Adrenal gland (tissue), 12 donors: Measurements from ENCODE around the gene ELK4. TPM values are rescaled to one million over a fixed set of nuclear protein-coding genes. Genes with fewer than 3 reads are reported as not detected.

ENCODE experiments used
- DNase-seq, 7 donors: peaks; one replicate each; pipeline ENCODE4 v3.0.0-alpha.2; 2019 to 2020
- H3K27ac ChIP-seq, 5 donors: fragments of 200-600 bp; sonication (generic) in 4 of 5; 1 replicate in 3 of 5; 2 replicates in 2 of 5; pipeline versions ENCODE4 v1.5.1 to v1.8.0; 2016 to 2020; ENCODE audit warnings: mild to moderate bottlenecking in 1 of 5
- H3K27me3 ChIP-seq: fragments of 200-600 bp; 2 replicates; pipeline ENCODE4 v1.8.0; 2021
- H3K36me3 ChIP-seq, 2 donors: fragments of 200-600 bp; replicated peaks in 1 of 2; 1 replicate in 1 of 2; 2 replicates in 1 of 2; pipeline versions ENCODE4 v1.5.1 to v1.8.0; 2018 to 2022
- H3K4me1 ChIP-seq, 2 donors: fragments of 200-600 bp; replicated peaks in 1 of 2; 1 replicate in 1 of 2; 2 replicates in 1 of 2; pipeline versions ENCODE4 v1.5.1 to v1.8.0; 2018 to 2021
- H3K4me3 ChIP-seq, 4 donors: fragments of 200-600 bp; sonication (generic) in 3 of 4; one replicate each; pipeline ENCODE4 v1.5.1; 2016 to 2018
- H3K9me3 ChIP-seq, 3 donors: fragments of 200-600 bp; sonication (generic) in 1 of 3; replicated peaks in 1 of 3; 1 replicate in 2 of 3; 2 replicates in 1 of 3; pipeline versions ENCODE4 v1.5.1 to v1.8.0; 2016 to 2021
- CTCF ChIP-seq, 6 experiments: fragments of 450-650 bp in 4 of 6; fragments of 200-600 bp in 2 of 6; sonication (generic) in 1 of 6; IDR thresholded peaks; 1 replicate in 5 of 6; 2 replicates in 1 of 6; pipeline versions ENCODE4 v1.5.1 to v1.8.0; 2016 to 2021; ENCODE audit warnings: antibody characterized with exemption in 6 of 6, mild to moderate bottlenecking in 2 of 6, moderate library complexity in 1 of 6
- POLR2A ChIP-seq, 2 donors: fragments of 450-650 bp; IDR thresholded peaks; one replicate each; pipeline ENCODE4 v1.6.1; 2017; ENCODE audit warnings: antibody characterized with exemption in 2 of 2, mild to moderate bottlenecking in 2 of 2, moderate library complexity in 1 of 2
- WGBS, 4 donors: extraction: QIAGEN DNeasy Blood & Tissue Kit in 2 of 4; methylation state at CpG; one replicate each; pipeline versions ENCODE4 v1.1.5 to v1.1.7; 2013 to 2017; 5-methylcytosine and 5-hydroxymethylcytosine counted together
- intact Hi-C, 2 donors: fragments of 100-400 bp; cut with DNase I; formaldehyde crosslinking; loops; one replicate each; pipeline versions ENCODE4 v1.14.1 to v1.15.0; 2022 to 2023
- polyA plus RNA-seq, 3 donors: library from polyadenylated mRNA; stranded (reverse); fragments of 200-250 nt in 2 of 3; fragments of 350-450 nt in 1 of 3; fragmentation: Illumina TruSeq in 1 of 3; extraction: RNeasy Lipid Tissue Mini Kit (QIAGEN cat#74804) in 1 of 3; gene quantifications; one replicate each; pipeline ENCODE4 v1.2.3, GENCODE V29; 2013 to 2014
- total RNA-seq, 9 donors: library from RNA; depleted of rRNA in 4 of 9; stranded (reverse); fragments of >200 nt in 4 of 9; fragments of 120-200 nt in 1 of 9; fragmentation: NEBNext Ultra II Directional in 1 of 9; extraction: Animal tissue kit (Norgen Biotek cat#: 25700) in 1 of 9; gene quantifications; one replicate each; pipeline versions ENCODE4 v1.1.0 to v1.2.4, GENCODE V29; 2013 to 2023
- donor health status: healthy with polysubstance abuse.
- donor health status: Bipolar disorder and iron deficiency.
- donor health status: DM: yes; HTN: yes; CAD: no.
- donor health status: DM: no; HTN: no; CAD: no.
- donor health status: DM: no; HTN: no; CAD: no.
- donor health status: DM: yes; HTN: yes; CAD: no.

ELK4 gene
- total and polyA plus RNA-seq, 12 donors: 3.6 to 40.2 (median 14.0) TPM

- 68 to 79% (median 76%) methylated on average over 8 of the region's 8 CpGs for WGBS, 4 donors
- H3K4me1 ChIP-seq: peaks cover 0 to 14% of the 10 kb centered on the region in 2 donors
- H3K27me3 ChIP-seq: no peaks in the 10 kb centered on the region
- no peaks in the 10 kb centered on the region for H3K9me3 ChIP-seq
- no peak overlapping the region for H3K4me3 ChIP-seq
- no peaks in the 10 kb centered on the region for H3K36me3 ChIP-seq
- peak in 3 of 7 donors; percentile 8 to 39 (median 11) for DNase-seq
- no peak overlapping the region for H3K27ac ChIP-seq
- TF ChIP-seq POLR2A (IDR thresholded peaks at IDR 0.05) (no peak), CTCF (IDR thresholded peaks at IDR 0.05) (no peak)
- intact Hi-C loops: loop anchor here in 1 of 2 donors (2.0 kb wide), 1 partner anchor 59 kb away; no protein-coding TSS in a partner anchor
Measured at GRCh38 chr1:205597691-205598314, 34.0 kb downstream of the ELK4 start.

GRCh38 chr1:205596876-205597275 is 34.9 kb downstream of the ELK4 start:
- DNase-seq: peak in 3 of 7 donors; percentile 5 to 39 (median 10)
- H3K4me1 ChIP-seq: peaks cover 0 to 19% of the 10 kb centered on the region in 2 donors
- no peak for TF ChIP-seq CTCF (IDR thresholded peaks at IDR 0.05)
- no peak for TF ChIP-seq POLR2A (IDR thresholded peaks at IDR 0.05)
- 87 to 100% (median 96%) methylated on average over 2 to 3 of the region's 3 CpGs for WGBS, 4 donors
- no peak overlapping the region for H3K4me3 ChIP-seq
- H3K9me3 ChIP-seq: no peaks in the 10 kb centered on the region
- H3K27ac ChIP-seq: no peak overlapping the region
- intact Hi-C loops: loop anchor here in 1 of 2 donors (2.0 kb wide), 1 partner anchor 60 kb away; no protein-coding TSS in a partner anchor
- H3K27me3 ChIP-seq: no peaks in the 10 kb centered on the region
- no peaks in the 10 kb centered on the region for H3K36me3 ChIP-seq

- intact Hi-C loops: loop anchor here in 1 of 2 donors (2.0 kb wide), 1 partner anchor 61 kb away; no protein-coding TSS in a partner anchor
- 83 to 100% (median 89%) methylated on average over 1 of the region's 1 CpG for WGBS, 4 donors
- Histone ChIP-seq H3K27me3 (no peaks in the 10 kb centered on the region), H3K4me1 (peaks cover 0 to 19% of the 10 kb centered on the region in 2 donors), H3K9me3 (no peaks in the 10 kb centered on the region), H3K4me3 (no peak overlapping the region), H3K36me3 (no peaks in the 10 kb centered on the region), H3K27ac (no peak overlapping the region)
- DNase-seq: peak in 2 of 7 donors; percentile 2
- no peak for TF ChIP-seq CTCF (IDR thresholded peaks at IDR 0.05)
- TF ChIP-seq POLR2A (IDR thresholded peaks at IDR 0.05): no peak
Measured at GRCh38 chr1:205595861-205596260, 36.0 kb downstream of the ELK4 start.

GRCh38 chr1:205595435-205595834 is 36.4 kb downstream of the ELK4 start:
- H3K36me3 ChIP-seq: no peaks in the 10 kb centered on the region
- intact Hi-C loops: no loop called here
- H3K4me3 ChIP-seq: no peak overlapping the region
- H3K27ac ChIP-seq: no peak overlapping the region
- no peaks in the 10 kb centered on the region for H3K9me3 ChIP-seq
- H3K4me1 ChIP-seq: peaks cover 0 to 19% of the 10 kb centered on the region in 2 donors
- TF ChIP-seq CTCF (IDR thresholded peaks at IDR 0.05): no peak
- H3K27me3 ChIP-seq: no peaks in the 10 kb centered on the region
- DNase-seq: peak in 2 of 7 donors; percentile 10 to 23
- WGBS, 4 donors: 71 to 87% (median 80%) methylated on average over 2 of the region's 2 CpGs
